ENCODE measurements around the gene KIAA0825. TPM values are rescaled to one million over a fixed set of nuclear protein-coding genes. Genes with fewer than 3 reads are reported as not detected.

The KIAA0825 gene
- total RNA-seq, 2 experiments from 2014 or later: 0.19 to 0.32 TPM

DNA sequence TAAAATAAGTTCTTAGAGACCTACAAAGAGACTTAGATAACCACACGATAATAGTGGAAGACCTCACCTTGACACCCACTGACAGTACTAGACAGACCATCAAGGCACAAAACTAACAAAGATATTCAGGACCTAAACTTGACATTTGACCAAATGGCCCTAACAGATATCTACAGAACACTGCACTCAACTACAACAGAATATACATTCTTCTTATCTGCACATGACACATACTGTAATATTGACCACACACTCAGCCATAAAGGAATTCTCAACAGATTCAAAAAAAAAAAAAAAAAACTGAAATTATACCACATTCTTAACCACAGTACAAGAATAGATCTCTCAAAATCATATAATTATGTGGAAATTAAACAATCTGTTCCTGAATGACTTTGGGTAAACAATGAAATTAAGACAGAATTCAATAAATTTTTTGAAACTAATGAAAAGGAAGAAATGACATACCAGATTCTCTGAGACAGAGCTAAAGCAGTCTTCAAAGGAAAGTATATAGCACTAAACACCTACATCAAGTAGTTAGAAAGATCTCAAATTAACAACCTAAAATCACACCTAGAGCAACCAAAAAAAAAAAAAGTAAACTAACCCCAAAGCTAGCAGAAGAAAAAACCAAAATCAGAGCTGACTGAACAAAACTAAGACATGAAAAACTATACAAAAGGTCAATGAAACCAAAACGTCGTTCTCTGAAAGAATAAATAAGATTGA is 514.7 kb downstream of the KIAA0825 start:
- intact Hi-C loops (cut with micrococcal nuclease; ENCODE audit: unreplicated experiment): no loop called here
- no peak overlapping the region for H3K4me3 ChIP-seq (ENCODE audit: low read depth, low read length, poor library complexity, severe bottlenecking)
- no peaks in the 10 kb centered on the region for H4K20me1 ChIP-seq (ENCODE audit: insufficient read depth, low read length)
- H3K9me3 ChIP-seq (ENCODE audit: low read length): peaks cover 17% of the 10 kb centered on the region; the same call in 1 of the 2 replicates
- H3K4me2 ChIP-seq (ENCODE audit: low read length): no peak overlapping the region
- no peaks in the 10 kb centered on the region for H3K9me2 ChIP-seq (ENCODE audit: insufficient read depth, low read length)
- no peak overlapping the region for H2AFZ ChIP-seq (ENCODE audit: low read length)
- no peaks in the 10 kb centered on the region for H3K4me1 ChIP-seq (ENCODE audit: insufficient read depth, low read length, poor library complexity, severe bottlenecking)
- DNase-seq (ENCODE audit: low spot score): no peak
- ChIA-PET POLR2A (interaction anchor here (0.7 kb wide), 2 partner anchors 11 to 354 kb away, joined by 3 to 4 read pairs; no protein-coding TSS in a partner anchor), CTCF (ENCODE audit: unreplicated experiment) (no interaction called here)
- H3K79me2 ChIP-seq (ENCODE audit: insufficient read depth, low read depth, low read length): no peaks in the 10 kb centered on the region; the same call in 1 of the 2 replicates
- no peak for TF ChIP-seq EZH2phosphoT487 (IDR thresholded peaks at IDR 0.05; ENCODE audit: borderline replicate concordance, low read depth, low read length)
- no peak overlapping the region for H3K27ac ChIP-seq (ENCODE audit: low read depth, low read length, poor library complexity, severe bottlenecking)
- no TSS peak for BruUV-seq (replicated peaks)
- no peaks in the 10 kb centered on the region; the same call in 1 of the 2 replicates for H3K36me3 ChIP-seq (ENCODE audit: insufficient read depth, low read length)

Other genes with a start within 250 kb of the KIAA0825 start
- 20.9 and 51.3 TPM in 2 replicates for gene SLF1, start 65 bp upstream of the KIAA0825 start, total RNA-seq (2014; rRNA removed; shearing (Covaris generic))
- 16.0 and 18.8 TPM in 2 replicates for gene SLF1, start 65 bp upstream of the KIAA0825 start, total RNA-seq (2022)